ENCODE measurements around the gene PDZD7.

The PDZD7 gene

GRCh38 chr10:100998183-100998990 is 32.5 kb downstream of the PDZD7 start:
- Histone ChIP-seq H3K27me3 (no peaks in the 10 kb centered on the region), H3K4me2 (peak overlapping the region; percentile 89 to 99 (median 97)), H3K27ac (peak overlapping the region; percentile 92 to 98 (median 97)), H3K36me3 (peaks cover 19 to 38% (median 30%) of the 10 kb centered on the region in 11 experiments), H3K9me3 (replicated peaks in 1 of 11) (no peaks in the 10 kb centered on the region), H3K9ac (peak overlapping the region; percentile 92 to 99 (median 97)), H3K4me1 (peaks cover 32 to 61% (median 52%) of the 10 kb centered on the region in 10 experiments), H4K20me1 (peaks cover 19 to 39% (median 28%) of the 10 kb centered on the region in 11 experiments; a peak in 21 of 22 replicates), H3K4me3 (peak overlapping the region; percentile 82 to 93 (median 90))
- no peak for TF ChIP-seq Cebpa-rat (IDR thresholded peaks at IDR 0.05)

- Histone ChIP-seq H3K9me3 (replicated peaks in 1 of 11) (no peaks in the 10 kb centered on the region), H3K27me3 (no peaks in the 10 kb centered on the region), H3K27ac (peak overlapping the region; percentile 92 to 98 (median 97)), H3K4me2 (peak overlapping the region; percentile 89 to 99 (median 97)), H3K4me1 (peaks cover 30 to 58% (median 49%) of the 10 kb centered on the region in 10 experiments), H3K4me3 (peak overlapping the region; percentile 82 to 93 (median 90)), H3K9ac (peak overlapping the region; percentile 92 to 99 (median 97)), H3K36me3 (peaks cover 18 to 38% (median 30%) of the 10 kb centered on the region in 11 experiments), H4K20me1 (peaks cover 11 to 39% (median 26%) of the 10 kb centered on the region in 11 experiments)
- no peak for TF ChIP-seq Cebpa-rat (IDR thresholded peaks at IDR 0.05)
Observed at GRCh38 chr10:100997360-100998182, 33.4 kb downstream of the PDZD7 start.

- peak overlapping the region; percentile 92 to 99 (median 97) for H3K9ac ChIP-seq
- H3K27me3 ChIP-seq = no peaks in the 10 kb centered on the region
- H3K27ac ChIP-seq = peak overlapping the region; percentile 92 to 98 (median 97); a peak in 21 of 22 replicates
- H3K36me3 ChIP-seq = peaks cover 14 to 38% (median 32%) of the 10 kb centered on the region in 11 experiments
- H3K9me3 ChIP-seq (replicated peaks in 1 of 11) = no peaks in the 10 kb centered on the region
- H3K4me2 ChIP-seq = peak overlapping the region; percentile 89 to 99 (median 97)
- peaks cover 4 to 34% (median 18%) of the 10 kb centered on the region in 11 experiments; a peak in 21 of 22 replicates for H4K20me1 ChIP-seq
- TF ChIP-seq Cebpa-rat (IDR thresholded peaks at IDR 0.05) = no peak
- peaks cover 22 to 51% (median 41%) of the 10 kb centered on the region in 10 experiments for H3K4me1 ChIP-seq
- peak overlapping the region; percentile 82 to 93 (median 90) for H3K4me3 ChIP-seq
Observed at GRCh38 chr10:100996678-100997359, 34.1 kb downstream of the PDZD7 start.

- 0 out of 22 replicates have a peak overlapping the region, but pooled peaks of 1 of the 11 experiments have one; percentile 98 for H3K27ac ChIP-seq
- TF ChIP-seq Cebpa-rat (IDR thresholded peaks at IDR 0.05) = no peak
- H3K9me3 ChIP-seq (replicated peaks in 1 of 11) = no peaks in the 10 kb centered on the region
- peaks cover 29 to 55% (median 48%) of the 10 kb centered on the region in 11 experiments for H3K36me3 ChIP-seq
- no peak overlapping the region for H3K4me3 ChIP-seq
- peak overlapping the region in 2 of 11 experiments; percentile 23 to 98; a peak in 2 of 22 replicates for H3K9ac ChIP-seq
- H3K4me1 ChIP-seq = peaks cover 14 to 43% (median 34%) of the 10 kb centered on the region in 10 experiments
- peaks cover 0 to 45% (median 25%) of the 10 kb centered on the region in 11 experiments; a peak in 18 of 22 replicates for H4K20me1 ChIP-seq
- H3K27me3 ChIP-seq = no peaks in the 10 kb centered on the region
- no peak overlapping the region for H3K4me2 ChIP-seq
Observed at GRCh38 chr10:100995181-100995580, 35.7 kb downstream of the PDZD7 start.

GRCh38 chr10:100993986-100994708 is 36.8 kb downstream of the PDZD7 start:
- H3K27me3 ChIP-seq = no peaks in the 10 kb centered on the region
- H3K9me3 ChIP-seq (replicated peaks in 1 of 11) = no peaks in the 10 kb centered on the region
- no peak for TF ChIP-seq Cebpa-rat (IDR thresholded peaks at IDR 0.05)
- peaks cover 24 to 53% (median 45%) of the 10 kb centered on the region in 10 experiments for H3K4me1 ChIP-seq
- peaks cover 0 to 55% (median 33%) of the 10 kb centered on the region in 11 experiments; a peak in 18 of 22 replicates for H4K20me1 ChIP-seq
- H3K4me3 ChIP-seq = no peak overlapping the region
- no peak overlapping the region for H3K4me2 ChIP-seq
- peak overlapping the region in 2 of 11 experiments; percentile 18 to 23; a peak in 1 of 22 replicates for H3K9ac ChIP-seq
- no peak overlapping the region for H3K27ac ChIP-seq
- H3K36me3 ChIP-seq = peaks cover 36 to 65% (median 59%) of the 10 kb centered on the region in 11 experiments

GRCh38 chr10:100989088-100989487 is 41.8 kb downstream of the PDZD7 start:
- Histone ChIP-seq H3K4me2 (peak overlapping the region; percentile 96 to 100 (median 98)), H4K20me1 (peaks cover 0 to 79% (median 37%) of the 10 kb centered on the region in 11 experiments; a peak in 18 of 22 replicates), H3K27me3 (no peaks in the 10 kb centered on the region), H3K9ac (peak overlapping the region; percentile 78 to 88 (median 84); a peak in 20 of 22 replicates), H3K36me3 (peaks cover 58 to 85% (median 70%) of the 10 kb centered on the region in 11 experiments), H3K4me1 (peaks cover 39 to 50% (median 45%) of the 10 kb centered on the region in 10 experiments), H3K9me3 (replicated peaks in 1 of 11) (no peaks in the 10 kb centered on the region), H3K4me3 (peak overlapping the region in 8 of 10 experiments; percentile 11 to 95 (median 84); a peak in 13 of 20 replicates), H3K27ac (0 out of 22 replicates have a peak overlapping the region, but pooled peaks of 2 of the 11 experiments have one; percentile 82 to 88)
- TF ChIP-seq Cebpa-rat (IDR thresholded peaks at IDR 0.05) = no peak

- peaks cover 39 to 50% (median 45%) of the 10 kb centered on the region in 10 experiments for H3K4me1 ChIP-seq
- H3K27ac ChIP-seq = peak overlapping the region in 10 of 11 experiments; percentile 68 to 88 (median 80); a peak in 19 of 22 replicates
- H3K4me2 ChIP-seq = peak overlapping the region; percentile 96 to 100 (median 98)
- H3K4me3 ChIP-seq = peak overlapping the region; percentile 76 to 95 (median 86)
- H4K20me1 ChIP-seq = peaks cover 0 to 70% (median 39%) of the 10 kb centered on the region in 11 experiments; a peak in 18 of 22 replicates
- no peaks in the 10 kb centered on the region for H3K9me3 ChIP-seq (replicated peaks in 1 of 11)
- no peaks in the 10 kb centered on the region for H3K27me3 ChIP-seq
- peak overlapping the region; percentile 78 to 88 (median 84) for H3K9ac ChIP-seq
- no peak for TF ChIP-seq Cebpa-rat (IDR thresholded peaks at IDR 0.05)
- H3K36me3 ChIP-seq = peaks cover 54 to 82% (median 67%) of the 10 kb centered on the region in 11 experiments
Observed at GRCh38 chr10:100988166-100988565, 42.8 kb downstream of the PDZD7 start.

All from BLaER1 treated with 17β-estradiol and CSF1 and Interleukin-3, amounts not matched to agents 10 nM and 100 nM (cell line).